HG03575 (cell line): Measurements from ENCODE around the gene C2CD2.

ENCODE experiments used
- ATAC-seq: cut with Tn5 transposase; IDR thresholded peaks from one replicate; pipeline ENCODE4 v1.9.1; 2021; ENCODE audit not compliant: unreplicated experiment, insufficient number of reproducible peaks, low FRiP score; ENCODE audit errors: extremely low read depth

Gene C2CD2

GRCh38 chr21:41919666-41920398 lies 34.0 kb downstream of the C2CD2 start:
- ATAC-seq: no peak

- ATAC-seq: no peak
These were observed 35.1 kb downstream of the C2CD2 start for GRCh38 chr21:41918561-41919358.

GRCh38 chr21:41917531-41917930 lies 36.3 kb downstream of the C2CD2 start:
- ATAC-seq: no peak

- ATAC-seq: no peak
These were observed 36.9 kb downstream of the C2CD2 start for GRCh38 chr21:41916888-41917433.

- no peak for ATAC-seq
These were observed 38.9 kb downstream of the C2CD2 start for GRCh38 chr21:41914965-41915364.

GRCh38 chr21:41914358-41914757 lies 39.5 kb downstream of the C2CD2 start:
- no peak for ATAC-seq

- ATAC-seq: no peak
These were observed 40.6 kb downstream of the C2CD2 start for GRCh38 chr21:41913230-41913629.

- ATAC-seq: no peak
These were observed 45.0 kb downstream of the C2CD2 start for GRCh38 chr21:41908829-41909228.

GRCh38 chr21:41907496-41908258 lies 46.1 kb downstream of the C2CD2 start:
- no peak for ATAC-seq

- ATAC-seq: no peak
These were observed 47.0 kb downstream of the C2CD2 start for GRCh38 chr21:41906770-41907169.

GRCh38 chr21:41903559-41904351 lies 50.1 kb downstream of the C2CD2 start:
- no peak for ATAC-seq

- ATAC-seq: no peak
These were observed 50.9 kb downstream of the C2CD2 start for GRCh38 chr21:41902946-41903345.

- no peak for ATAC-seq
These were observed 52.0 kb downstream of the C2CD2 start for GRCh38 chr21:41901782-41902181.

- ATAC-seq: no peak
These were observed 52.7 kb downstream of the C2CD2 start for GRCh38 chr21:41901099-41901498.

- no peak for ATAC-seq
These were observed 53.4 kb downstream of the C2CD2 start for GRCh38 chr21:41900401-41900800.

GRCh38 chr21:41899426-41900202 lies 54.2 kb downstream of the C2CD2 start:
- ATAC-seq: no peak

- no peak for ATAC-seq
These were observed 54.8 kb downstream of the C2CD2 start for GRCh38 chr21:41898998-41899397.

- ATAC-seq: no peak
These were observed 56.1 kb downstream of the C2CD2 start for GRCh38 chr21:41897700-41898099.
